ENCODE results near the gene RALA. TPM values are rescaled to one million over a fixed set of nuclear protein-coding genes. Genes with fewer than 3 reads are reported as not detected.

Gene RALA
- total and polyA plus RNA-seq, 10 of the 15 experiments (the other 5 are each of a cell fraction or from before 2014, with no cell fraction given), result 7.5 to 53.3 (median 23.1) TPM

DNA sequence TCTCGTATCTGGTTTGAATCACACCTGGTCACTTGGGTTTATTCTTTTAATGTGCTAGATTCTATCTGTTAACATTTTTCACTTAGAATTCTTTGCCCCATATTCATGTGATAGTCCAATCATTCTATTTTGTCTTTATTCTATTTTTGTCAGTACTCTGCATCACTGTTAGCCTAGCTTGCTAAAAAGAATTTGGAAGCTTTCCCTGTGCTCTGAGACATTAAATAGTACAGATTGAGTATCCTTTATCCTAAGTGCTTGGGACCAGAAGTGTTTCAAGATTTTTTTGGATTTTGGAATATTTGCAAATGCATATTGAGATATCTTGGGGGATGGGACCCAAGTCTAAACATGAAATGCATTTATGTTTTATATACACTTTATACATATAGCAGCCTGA lies 51.0 kb downstream of the RALA start (continued):
- TF ChIP-seq IRF3 (IDR thresholded peaks at IDR 0.05) (no peak), HDAC2 (IDR thresholded peaks at IDR 0.05) (no peak)

- FAIRE-seq (no peak), DNase-seq (ENCODE audit: low read depth, low spot score) (no peak), ATAC-seq (no peak)
- no peak overlapping the region for H2AFZ ChIP-seq (ENCODE audit: control insufficient read depth, low read depth, low read length)
- H3K4me3 ChIP-seq, result no peak overlapping the region
- BruUV-seq (replicated peaks), result no TSS peak
- no peaks in the 10 kb centered on the region for H3K27me3 ChIP-seq (replicated peaks in 1 of 2; ENCODE audit: control insufficient read depth in 2 of 2, insufficient read depth in 2 of 2, low read length in 1 of 2)
- SMC1A ChIA-PET (ENCODE audit: uncharacterized antibody, unreplicated experiment), result interaction anchor here (1.0 kb wide), 2 partner anchors 11 to 96 kb away, joined by 4 to 6 read pairs; no protein-coding TSS in a partner anchor
- H3K9ac ChIP-seq (ENCODE audit: control insufficient read depth, insufficient read depth, low read length), result no peak overlapping the region
- no peaks in the 10 kb centered on the region for H3K36me3 ChIP-seq (ENCODE audit: control insufficient read depth in 2 of 2, insufficient read depth in 2 of 2, low read length in 1 of 2)
- H4K20me1 ChIP-seq (ENCODE audit: control insufficient read depth, insufficient read depth), result no peaks in the 10 kb centered on the region
- intact Hi-C loops (cut with micrococcal nuclease; ENCODE audit: unreplicated experiment), result no loop called here
- WGBS (ENCODE audit: insufficient coverage, insufficient replicate concordance, low lambda C conversion rate, missing lambda C conversion rate), result 100% methylated on average over 2 of the region's 2 CpGs
- no peaks in the 10 kb centered on the region; the same call in 1 of the 2 replicates for H3K79me2 ChIP-seq (ENCODE audit: control insufficient read depth, insufficient read depth, low read length)
- in situ Hi-C loops (cut with MboI), result no loop called here
- H3K9me3 ChIP-seq (replicated peaks; ENCODE audit: control insufficient read depth, insufficient read depth, low read length), result peaks cover 4% of the 10 kb centered on the region; the same call in 2 of the 3 replicates
- H3K4me1 ChIP-seq (ENCODE audit: control insufficient read depth, insufficient read depth, low read length), result 0 out of 2 replicates have a peak, but pooled peaks cover 4% of the 10 kb centered on the region
- CTCF ChIA-PET, result no interaction called here
- no peak overlapping the region for H3K4me2 ChIP-seq (ENCODE audit: control insufficient read depth, insufficient read depth)
- RAD21 ChIA-PET (ENCODE audit: unreplicated experiment), result no interaction called here
- POLR2A ChIA-PET, result no interaction called here
- no peak overlapping the region for H3K27ac ChIP-seq (ENCODE audit: control insufficient read depth, insufficient read depth)
- TF ChIP-seq TBL1XR1 (IDR thresholded peaks at IDR 0.05; ENCODE audit: low read depth, low read length) (no peak), WRNIP1 (IDR thresholded peaks at IDR 0.05; ENCODE audit: borderline replicate concordance, low read depth, low read length) (no peak), CHD1 (IDR thresholded peaks at IDR 0.05; ENCODE audit: low read depth, low read length) (no peak), PAX8 (IDR thresholded peaks at IDR 0.05) (no peak), MLLT1 (IDR thresholded peaks at IDR 0.05) (no peak), ATF7 (IDR thresholded peaks at IDR 0.05; ENCODE audit: low read depth) (no peak), IRF5 (IDR thresholded peaks at IDR 0.05; ENCODE audit: borderline replicate concordance) (no peak), MYB (IDR thresholded peaks at IDR 0.05; ENCODE audit: borderline replicate concordance, low read depth, low read length) (no peak), PBX3 (IDR thresholded peaks at IDR 0.05; ENCODE audit: insufficient replicate concordance, low read depth, low read length) (no peak), ETV6 (conservative IDR thresholded peaks at IDR 0.05 in 1 of 2, IDR thresholded peaks at IDR 0.05 in 1 of 2; ENCODE audit: borderline replicate concordance in 1 of 2, low read depth in 1 of 2) (no peak)
- TF ChIP-seq, protein P1, sequence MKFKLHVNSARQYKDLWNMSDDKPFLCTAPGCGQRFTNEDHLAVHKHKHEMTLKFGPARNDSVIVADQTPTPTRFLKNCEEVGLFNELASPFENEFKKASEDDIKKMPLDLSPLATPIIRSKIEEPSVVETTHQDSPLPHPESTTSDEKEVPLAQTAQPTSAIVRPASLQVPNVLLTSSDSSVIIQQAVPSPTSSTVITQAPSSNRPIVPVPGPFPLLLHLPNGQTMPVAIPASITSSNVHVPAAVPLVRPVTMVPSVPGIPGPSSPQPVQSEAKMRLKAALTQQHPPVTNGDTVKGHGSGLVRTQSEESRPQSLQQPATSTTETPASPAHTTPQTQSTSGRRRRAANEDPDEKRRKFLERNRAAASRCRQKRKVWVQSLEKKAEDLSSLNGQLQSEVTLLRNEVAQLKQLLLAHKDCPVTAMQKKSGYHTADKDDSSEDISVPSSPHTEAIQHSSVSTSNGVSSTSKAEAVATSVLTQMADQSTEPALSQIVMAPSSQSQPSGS (IDR thresholded peaks at IDR 0.05; ENCODE audit: low read length), result no peak
Measured at GRCh38 chr7:39676346-39676745, 53.0 kb downstream of the RALA start.
